GM10266 (cell line): ENCODE data around the gene ADGRF3.

ENCODE experiments used
- DNase-seq: peaks from one replicate; pipeline ENCODE4 v3.0.0; 2012; ENCODE audit errors: extremely low spot score
- CTCF ChIP-seq: IDR thresholded peaks from 2 replicates; pipeline ENCODE4 v1.5.1; 2012; ENCODE audit warnings: mild to moderate bottlenecking, low read depth; ENCODE audit not compliant: control insufficient read depth, insufficient read depth; ENCODE audit errors: missing control alignments

ADGRF3 gene

GRCh38 chr2:26292646-26293045 is 53.9 kb downstream of the ADGRF3 start:
- TF ChIP-seq CTCF: no peak
- DNase-seq: no peak

GRCh38 chr2:26290001-26290400 is 56.6 kb downstream of the ADGRF3 start:
- no peak for DNase-seq
- no peak for TF ChIP-seq CTCF

GRCh38 chr2:26285931-26286330 is 60.7 kb downstream of the ADGRF3 start:
- DNase-seq: no peak
- no peak for TF ChIP-seq CTCF

DNA sequence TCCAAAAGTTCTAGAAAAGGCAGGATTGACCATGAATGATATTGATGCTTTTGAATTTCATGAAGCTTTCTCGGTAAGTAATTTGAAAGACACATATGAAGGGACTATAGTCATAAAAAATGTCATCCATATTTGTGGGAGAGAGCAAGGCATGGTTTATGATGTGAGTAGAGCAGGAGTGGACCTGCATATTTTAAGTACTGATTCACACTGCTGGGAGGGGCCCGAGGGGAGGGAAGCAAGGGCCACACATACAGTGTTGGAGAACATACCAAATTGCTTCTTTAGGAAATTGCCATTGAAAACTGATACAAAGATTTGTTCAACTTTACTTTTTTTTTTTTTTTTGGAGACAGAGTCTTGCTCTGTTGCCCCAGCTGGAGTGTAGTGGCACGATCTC is 62.5 kb downstream of the ADGRF3 start:
- DNase-seq: no peak
- no peak for TF ChIP-seq CTCF

GRCh38 chr2:26283606-26284005 is 63.0 kb downstream of the ADGRF3 start:
- DNase-seq: no peak
- TF ChIP-seq CTCF: no peak

DNA sequence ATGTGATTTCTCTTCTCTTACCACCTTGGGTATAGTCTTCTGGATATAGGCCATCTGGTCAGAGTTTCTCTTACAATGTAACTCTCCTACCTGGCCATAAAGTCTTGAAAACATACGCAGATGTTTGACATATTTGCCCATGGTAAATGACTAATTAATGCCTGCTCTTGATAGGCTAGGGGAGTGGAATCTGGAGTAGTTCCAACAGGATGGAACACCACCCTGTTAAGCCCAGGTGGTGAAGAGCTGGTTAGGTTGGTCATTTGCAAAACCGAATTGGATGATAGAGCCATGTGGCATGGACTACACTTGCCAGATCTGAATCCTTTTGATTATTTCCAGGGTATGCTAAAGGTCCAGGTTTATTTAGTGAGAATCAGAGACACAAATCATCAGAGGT is 65.4 kb downstream of the ADGRF3 start:
- no peak for DNase-seq
- no peak for TF ChIP-seq CTCF

DNA sequence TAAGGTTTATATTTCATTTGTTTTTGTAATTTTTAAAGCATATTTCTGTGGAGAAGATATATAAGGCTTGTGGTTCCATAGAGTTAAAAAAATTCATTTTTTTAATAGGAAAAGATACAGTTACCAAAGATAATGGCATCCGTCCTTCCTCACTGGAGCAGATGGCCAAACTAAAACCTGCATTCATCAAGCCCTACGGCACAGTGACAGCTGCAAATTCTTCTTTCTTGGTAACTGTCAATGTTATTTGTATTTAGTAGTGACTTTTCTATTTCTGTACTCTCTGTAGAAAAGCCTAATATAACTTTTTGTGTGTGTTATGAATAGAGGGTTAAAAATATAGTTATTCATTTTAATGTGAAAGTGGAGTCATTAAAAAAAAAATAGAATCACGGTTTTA is 66.7 kb downstream of the ADGRF3 start:
- DNase-seq: no peak
- no peak for TF ChIP-seq CTCF
